Measurements from ENCODE around the gene KIAA0513. TPM values are rescaled to one million over a fixed set of nuclear protein-coding genes. Genes with fewer than 3 reads are reported as not detected.

The KIAA0513 gene
- total and polyA plus RNA-seq, 2 of the 13 experiments (the other 11 are each of a cell fraction or from before 2014, with no cell fraction given), result 1.8 TPM

GRCh38 chr16:85055493-85056210 lies 28.1 kb downstream of the KIAA0513 start (continued):
- TF ChIP-seq, protein P1, sequence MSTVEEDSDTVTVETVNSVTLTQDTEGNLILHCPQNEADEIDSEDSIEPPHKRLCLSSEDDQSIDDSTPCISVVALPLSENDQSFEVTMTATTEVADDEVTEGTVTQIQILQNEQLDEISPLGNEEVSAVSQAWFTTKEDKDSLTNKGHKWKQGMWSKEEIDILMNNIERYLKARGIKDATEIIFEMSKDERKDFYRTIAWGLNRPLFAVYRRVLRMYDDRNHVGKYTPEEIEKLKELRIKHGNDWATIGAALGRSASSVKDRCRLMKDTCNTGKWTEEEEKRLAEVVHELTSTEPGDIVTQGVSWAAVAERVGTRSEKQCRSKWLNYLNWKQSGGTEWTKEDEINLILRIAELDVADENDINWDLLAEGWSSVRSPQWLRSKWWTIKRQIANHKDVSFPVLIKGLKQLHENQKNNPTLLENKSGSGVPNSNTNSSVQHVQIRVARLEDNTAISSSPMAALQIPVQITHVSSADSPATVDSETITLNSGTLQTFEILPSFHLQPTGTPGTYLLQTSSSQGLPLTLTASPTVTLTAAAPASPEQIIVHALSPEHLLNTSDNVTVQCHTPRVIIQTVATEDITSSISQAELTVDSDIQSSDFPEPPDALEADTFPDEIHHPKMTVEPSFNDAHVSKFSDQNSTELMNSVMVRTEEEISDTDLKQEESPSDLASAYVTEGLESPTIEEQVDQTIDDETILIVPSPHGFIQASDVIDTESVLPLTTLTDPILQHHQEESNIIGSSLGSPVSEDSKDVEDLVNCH (CRISPR knock-in tag; IDR thresholded peaks at IDR 0.05), result peak; percentile 82; the same call in 1 of the 2 replicates
- no peak for TF ChIP-seq TOPORS (CRISPR knock-in tag; IDR thresholded peaks at IDR 0.05)
- no peak for TF ChIP-seq HDAC1 (CRISPR knock-in tag; IDR thresholded peaks at IDR 0.05)
- TF ChIP-seq SAP130 (CRISPR knock-in tag; IDR thresholded peaks at IDR 0.05; ENCODE audit: low read depth), result peak; percentile 15
- TF ChIP-seq ZZZ3 (CRISPR knock-in tag; IDR thresholded peaks at IDR 0.05; ENCODE audit: borderline replicate concordance), result peak; percentile 49; the same call in 1 of the 2 replicates
- TF ChIP-seq PAWR (CRISPR knock-in tag; IDR thresholded peaks at IDR 0.05; ENCODE audit: borderline replicate concordance), result no peak
- TF ChIP-seq, protein P2, sequence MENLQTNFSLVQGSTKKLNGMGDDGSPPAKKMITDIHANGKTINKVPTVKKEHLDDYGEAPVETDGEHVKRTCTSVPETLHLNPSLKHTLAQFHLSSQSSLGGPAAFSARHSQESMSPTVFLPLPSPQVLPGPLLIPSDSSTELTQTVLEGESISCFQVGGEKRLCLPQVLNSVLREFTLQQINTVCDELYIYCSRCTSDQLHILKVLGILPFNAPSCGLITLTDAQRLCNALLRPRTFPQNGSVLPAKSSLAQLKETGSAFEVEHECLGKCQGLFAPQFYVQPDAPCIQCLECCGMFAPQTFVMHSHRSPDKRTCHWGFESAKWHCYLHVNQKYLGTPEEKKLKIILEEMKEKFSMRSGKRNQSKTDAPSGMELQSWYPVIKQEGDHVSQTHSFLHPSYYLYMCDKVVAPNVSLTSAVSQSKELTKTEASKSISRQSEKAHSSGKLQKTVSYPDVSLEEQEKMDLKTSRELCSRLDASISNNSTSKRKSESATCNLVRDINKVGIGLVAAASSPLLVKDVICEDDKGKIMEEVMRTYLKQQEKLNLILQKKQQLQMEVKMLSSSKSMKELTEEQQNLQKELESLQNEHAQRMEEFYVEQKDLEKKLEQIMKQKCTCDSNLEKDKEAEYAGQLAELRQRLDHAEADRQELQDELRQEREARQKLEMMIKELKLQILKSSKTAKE (CRISPR knock-in tag; IDR thresholded peaks at IDR 0.05; ENCODE audit: borderline replicate concordance), result no peak
- TF ChIP-seq ZNF207 (IDR thresholded peaks at IDR 0.05; ENCODE audit: borderline replicate concordance), result no peak
- no peak for TF ChIP-seq NCOA2 (CRISPR knock-in tag; IDR thresholded peaks at IDR 0.05)
- TF ChIP-seq CREB1 (IDR thresholded peaks at IDR 0.05), result no peak
- TF ChIP-seq CREB1 (CRISPR knock-in tag; IDR thresholded peaks at IDR 0.05), result no peak
- no peak for TF ChIP-seq ZNF674 (CRISPR knock-in tag; IDR thresholded peaks at IDR 0.05; ENCODE audit: low read depth)
- no peak for TF ChIP-seq ZNF850 (CRISPR knock-in tag; conservative IDR thresholded peaks at IDR 0.05)
- 0 out of 2 replicates have a peak, but pooled peaks have one; percentile 76 for TF ChIP-seq RARG (CRISPR knock-in tag; IDR thresholded peaks at IDR 0.05; ENCODE audit: low read depth)
- TF ChIP-seq, protein P3, sequence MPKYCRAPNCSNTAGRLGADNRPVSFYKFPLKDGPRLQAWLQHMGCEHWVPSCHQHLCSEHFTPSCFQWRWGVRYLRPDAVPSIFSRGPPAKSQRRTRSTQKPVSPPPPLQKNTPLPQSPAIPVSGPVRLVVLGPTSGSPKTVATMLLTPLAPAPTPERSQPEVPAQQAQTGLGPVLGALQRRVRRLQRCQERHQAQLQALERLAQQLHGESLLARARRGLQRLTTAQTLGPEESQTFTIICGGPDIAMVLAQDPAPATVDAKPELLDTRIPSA (CRISPR knock-in tag; IDR thresholded peaks at IDR 0.05; ENCODE audit: borderline replicate concordance), result no peak
- TF ChIP-seq IKZF4 (CRISPR knock-in tag; IDR thresholded peaks at IDR 0.05; ENCODE audit: borderline replicate concordance, low read depth, not compliant biosample characterization), result no peak
- TF ChIP-seq GLI4 (CRISPR knock-in tag; IDR thresholded peaks at IDR 0.05; ENCODE audit: borderline replicate concordance), result 0 out of 2 replicates have a peak, but pooled peaks have one; percentile 3
- TF ChIP-seq, protein P4, sequence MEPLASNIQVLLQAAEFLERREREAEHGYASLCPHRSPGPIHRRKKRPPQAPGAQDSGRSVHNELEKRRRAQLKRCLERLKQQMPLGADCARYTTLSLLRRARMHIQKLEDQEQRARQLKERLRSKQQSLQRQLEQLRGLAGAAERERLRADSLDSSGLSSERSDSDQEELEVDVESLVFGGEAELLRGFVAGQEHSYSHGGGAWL (CRISPR knock-in tag; IDR thresholded peaks at IDR 0.05), result peak; percentile 90
- no peak; the same call in 1 of the 2 replicates for TF ChIP-seq BCL6 (CRISPR knock-in tag; IDR thresholded peaks at IDR 0.05)
- peak; percentile 47; the same call in 1 of the 2 replicates for TF ChIP-seq DNMT3B (CRISPR knock-in tag; conservative IDR thresholded peaks at IDR 0.05)
- TF ChIP-seq ZNF777 (CRISPR knock-in tag; IDR thresholded peaks at IDR 0.05), result peak; percentile 59; the same call in 1 of the 2 replicates
- TF ChIP-seq HOXA9 (CRISPR knock-in tag; IDR thresholded peaks at IDR 0.05; ENCODE audit: borderline replicate concordance), result no peak
- TF ChIP-seq RCOR2 (CRISPR knock-in tag; IDR thresholded peaks at IDR 0.05), result no peak
- TF ChIP-seq ZBTB2 (CRISPR knock-in tag; IDR thresholded peaks at IDR 0.05; ENCODE audit: low read depth), result 0 out of 2 replicates have a peak, but pooled peaks have one; percentile 44

Data from HepG2 (cell line).